Epithelial cell of esophagus (primary cell): ENCODE data around the gene CPT1B.
A peak's percentile ranks its signal among the peaks of the same experiment; 100 is the strongest.

Source experiments
- DNase-seq: peaks from one replicate; pipeline ENCODE4 v3.0.0; 2010; ENCODE audit warnings: low read depth
- H3K4me3 ChIP-seq: 2 replicates; pipeline ENCODE4 v1.5.1; 2011; ENCODE audit warnings: mild to moderate bottlenecking, low read length, control low read depth
- CTCF ChIP-seq: IDR thresholded peaks from 2 replicates; pipeline ENCODE4 v1.5.1; 2011; ENCODE audit warnings: low read depth, mild to moderate bottlenecking, low read length, control low read depth, inconsistent platforms; ENCODE audit not compliant: insufficient read depth; ENCODE audit errors: missing control alignments

The CPT1B gene

GRCh38 chr22:50603511-50604255 lies 25.5 kb upstream of the CPT1B start:
- no peak for TF ChIP-seq CTCF
- peak; percentile 20 for DNase-seq
- no peak overlapping the region for H3K4me3 ChIP-seq

DNA sequence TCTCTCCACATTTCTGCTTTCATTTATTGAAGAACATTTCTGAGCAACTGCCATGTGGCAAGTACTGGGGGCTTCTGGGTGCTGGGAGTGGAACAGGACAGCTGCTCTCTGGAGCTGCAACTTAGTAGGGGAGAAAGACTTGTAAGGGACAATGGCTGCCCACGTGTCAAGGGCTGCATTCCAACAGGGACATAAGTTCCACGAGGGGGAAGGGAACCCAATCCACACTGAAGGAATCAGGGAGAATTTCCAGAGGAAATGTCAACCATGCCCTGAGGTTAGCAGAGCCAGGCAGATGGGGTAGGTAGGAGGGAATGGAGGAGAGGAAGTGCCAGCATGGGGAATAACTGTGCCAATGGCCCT lies 24.1 kb upstream of the CPT1B start:
- no peak overlapping the region for H3K4me3 ChIP-seq
- no peak for TF ChIP-seq CTCF
- no peak for DNase-seq

GRCh38 chr22:50601669-50602337 lies 23.6 kb upstream of the CPT1B start:
- no peak overlapping the region for H3K4me3 ChIP-seq
- no peak for TF ChIP-seq CTCF
- DNase-seq = no peak

GRCh38 chr22:50600967-50601668 lies 22.9 kb upstream of the CPT1B start:
- no peak overlapping the region for H3K4me3 ChIP-seq
- TF ChIP-seq CTCF = no peak
- no peak for DNase-seq

- TF ChIP-seq CTCF = no peak
- DNase-seq = no peak
- H3K4me3 ChIP-seq = no peak within 1 kb of the TSS
Measured at GRCh38 chr22:50600538-50600937, 22.3 kb upstream of the CPT1B start, which contains the start of gene MAPK8IP2. MAPK8IP2 (plus strand) TSS chr22:50600793; CDS start chr22:50600819, 26 bp downstream.

DNA sequence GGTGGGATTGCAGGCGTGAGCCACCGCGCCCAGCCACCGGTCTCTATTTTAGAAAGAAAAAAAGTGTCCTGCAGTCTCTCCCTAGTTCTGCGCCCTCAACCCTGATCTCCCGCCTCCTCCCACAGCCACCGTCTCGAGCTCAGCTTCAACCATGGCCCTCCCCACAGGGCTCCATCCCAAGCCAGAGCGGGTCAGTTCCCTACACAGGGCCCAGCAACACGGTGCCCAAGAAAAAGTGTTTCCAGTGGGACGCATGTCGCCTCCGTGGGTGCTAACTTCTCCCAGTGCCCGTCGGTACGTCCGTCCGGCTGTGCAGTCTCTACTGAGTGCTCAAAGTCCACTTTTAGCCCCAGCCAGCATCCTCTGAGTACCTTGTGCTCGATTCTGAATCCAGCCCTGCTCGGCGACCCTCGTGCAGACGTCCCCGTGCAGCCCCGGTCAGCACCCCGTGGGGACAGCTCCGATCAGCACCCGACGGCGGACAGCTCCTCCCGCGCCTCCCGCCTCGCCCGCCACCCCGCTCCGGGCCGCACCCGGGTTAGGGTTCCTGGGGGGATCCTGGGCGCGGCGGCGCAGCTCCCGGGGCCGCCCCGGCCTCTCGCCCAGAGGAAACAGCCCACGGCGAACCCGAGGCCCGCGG lies 21.7 kb upstream of the CPT1B start:
- no peak for TF ChIP-seq CTCF
- H3K4me3 ChIP-seq = no peak overlapping the region
- peak; percentile 47 for DNase-seq
